Activated CD8-positive, alpha-beta memory T cell treated with anti-CD3 and anti-CD28 coated beads for 36 hours (primary cell): ENCODE results near the gene MKLN1. TPM values are rescaled to one million over a fixed set of nuclear protein-coding genes. Genes with fewer than 3 reads are reported as not detected.

ENCODE experiments used
- CTCF ChIA-PET: fragments of 350-600 bp; sonication (Branson Sonifier 250); formaldehyde crosslinking; loops from one replicate; lab custom pipeline; 2021; ENCODE audit warnings: antibody characterized with exemption; lab: Charles Lee
- POLR2A ChIA-PET: fragments of 350-600 bp; sonication (Branson Sonifier 250); formaldehyde crosslinking; loops from one replicate; lab custom pipeline; 2021; ENCODE audit warnings: antibody characterized with exemption; lab: Charles Lee
- total RNA-seq, 2 experiments: library from RNA; stranded (reverse); gene quantifications; one replicate each; pipeline ENCODE4 v1.2.3, GENCODE V29; 2021

Gene MKLN1
- total RNA-seq, 2 experiments from 2014 or later, result 31.3 to 33.6 TPM

- POLR2A ChIA-PET, result no interaction called here
- CTCF ChIA-PET, result interaction anchor here (1.1 kb wide), 1 partner anchor 225 kb away, joined by 4 read pairs; no protein-coding TSS in a partner anchor
Measured at GRCh38 chr7:131482800-131483199, 155.1 kb downstream of the MKLN1 start.

DNA sequence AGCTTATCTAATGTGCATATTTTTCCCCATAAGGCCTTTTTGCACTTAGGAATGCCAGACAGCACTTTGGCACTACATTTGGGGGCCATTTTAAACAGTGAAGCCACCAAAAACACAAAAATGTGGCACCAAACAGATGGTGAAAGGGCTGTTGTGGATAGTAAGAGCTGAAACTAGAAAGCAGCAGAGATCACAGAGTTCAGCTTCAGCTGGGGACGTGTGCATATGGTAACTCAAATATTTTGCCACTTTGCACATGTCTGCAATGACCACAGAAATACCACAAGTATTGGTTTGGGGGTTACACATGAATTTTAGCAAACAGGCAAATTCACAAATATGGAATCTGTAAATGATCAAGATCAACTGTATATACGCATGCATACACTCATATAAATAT, 155.9 kb downstream of the MKLN1 start:
- CTCF ChIA-PET, result no interaction called here
- POLR2A ChIA-PET, result no interaction called here

- POLR2A ChIA-PET, result no interaction called here
- CTCF ChIA-PET, result no interaction called here
Measured at GRCh38 chr7:131486346-131486745, 158.7 kb downstream of the MKLN1 start.

DNA sequence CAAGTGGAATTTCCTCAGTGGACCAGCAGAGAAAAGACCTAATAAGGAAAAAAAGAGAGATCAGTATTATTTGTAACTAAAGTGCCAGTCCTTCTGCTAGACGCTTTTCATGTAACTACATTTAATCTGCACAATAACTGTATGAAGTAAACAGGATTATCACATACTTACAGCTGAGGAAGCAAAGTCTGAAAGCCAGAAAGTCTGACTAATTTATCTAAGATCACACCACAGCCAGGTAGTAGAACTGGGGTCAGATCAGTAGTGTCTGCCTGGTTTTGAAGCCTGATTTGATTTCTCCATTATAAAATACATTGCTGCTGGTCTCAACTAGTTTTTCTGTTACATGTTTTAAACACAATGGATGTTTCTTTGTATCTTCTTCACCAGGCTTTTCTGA, 159.5 kb downstream of the MKLN1 start:
- POLR2A ChIA-PET, result no interaction called here
- CTCF ChIA-PET, result no interaction called here

GRCh38 chr7:131488361-131488760, 160.7 kb downstream of the MKLN1 start:
- POLR2A ChIA-PET, result no interaction called here
- CTCF ChIA-PET, result no interaction called here

DNA sequence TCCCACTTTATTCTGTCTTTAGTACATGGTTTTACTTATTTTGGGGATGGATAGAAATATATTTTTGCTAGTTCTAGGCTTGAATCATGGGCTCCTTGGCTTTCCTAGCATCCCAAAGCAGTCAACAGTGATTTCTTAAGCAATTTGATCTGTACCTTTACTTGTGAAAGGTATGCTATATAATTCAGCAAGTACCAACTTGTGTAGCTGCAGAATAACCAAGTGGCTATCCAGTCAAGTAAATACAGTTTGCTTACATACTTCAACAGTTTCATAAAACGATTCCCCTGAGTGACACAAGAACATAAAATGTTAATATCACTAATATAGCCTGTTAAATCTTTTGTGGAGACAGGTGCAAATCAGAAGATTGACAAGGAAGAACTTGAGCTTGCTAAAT, 161.5 kb downstream of the MKLN1 start:
- POLR2A ChIA-PET, result no interaction called here
- CTCF ChIA-PET, result no interaction called here

DNA sequence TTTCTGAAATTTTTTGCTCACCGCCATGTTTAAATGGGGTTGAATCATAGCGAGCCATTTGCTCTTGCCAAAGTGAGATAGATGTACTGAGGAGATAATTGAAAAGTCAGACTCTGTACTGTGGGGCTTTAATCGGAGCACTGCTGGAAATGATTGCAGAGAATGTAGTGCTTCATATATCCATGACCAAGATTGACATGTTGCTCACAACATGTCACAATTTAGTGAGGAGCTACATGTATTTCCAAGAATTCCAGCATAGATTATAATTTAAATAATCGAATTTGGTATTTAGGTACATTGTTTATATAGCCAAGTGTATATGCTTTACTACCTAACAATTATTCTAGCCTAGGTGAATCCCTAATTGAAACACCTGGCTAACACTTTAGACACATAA, 162.2 kb downstream of the MKLN1 start:
- ChIA-PET CTCF (no interaction called here), POLR2A (no interaction called here)

- ChIA-PET POLR2A (no interaction called here), CTCF (interaction anchor here (1.7 kb wide), 1 partner anchor 20 kb away, joined by 6 read pairs; no protein-coding TSS in a partner anchor)
Measured at GRCh38 chr7:131493081-131493480, 165.4 kb downstream of the MKLN1 start.

DNA sequence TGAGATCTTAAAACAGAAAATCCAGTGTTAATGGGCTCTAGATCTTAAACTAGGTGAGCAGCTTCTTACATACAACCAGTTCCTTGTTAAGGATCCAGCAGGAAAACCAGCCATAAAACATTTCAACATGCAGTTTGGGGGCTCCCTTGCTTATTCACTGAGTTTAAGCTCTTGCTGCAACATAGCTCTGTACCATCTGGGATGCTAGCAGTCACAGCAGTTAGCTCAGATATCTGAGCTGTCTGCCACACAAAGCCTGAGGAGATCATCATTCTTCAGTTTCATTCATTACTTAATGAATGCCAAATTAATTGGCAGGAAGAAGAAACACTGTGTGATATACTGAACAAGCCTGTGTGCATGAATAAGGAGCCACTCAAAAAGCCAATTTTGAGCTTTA, 165.9 kb downstream of the MKLN1 start:
- POLR2A ChIA-PET, result no interaction called here
- CTCF ChIA-PET, result interaction anchor here (1.7 kb wide), 1 partner anchor 20 kb away, joined by 6 read pairs; no protein-coding TSS in a partner anchor

GRCh38 chr7:131494182-131494581, 166.5 kb downstream of the MKLN1 start:
- CTCF ChIA-PET, result interaction anchor here (1.7 kb wide), 1 partner anchor 19 kb away, joined by 6 read pairs; no protein-coding TSS in a partner anchor
- POLR2A ChIA-PET, result no interaction called here

- ChIA-PET POLR2A (no interaction called here), CTCF (interaction anchor here (0.8 to 1.1 kb wide), 3 partner anchors 12 to 33 kb away, joined by 3 read pairs; no protein-coding TSS in a partner anchor)
Measured at GRCh38 chr7:131495669-131496498, 168.2 kb downstream of the MKLN1 start.

DNA sequence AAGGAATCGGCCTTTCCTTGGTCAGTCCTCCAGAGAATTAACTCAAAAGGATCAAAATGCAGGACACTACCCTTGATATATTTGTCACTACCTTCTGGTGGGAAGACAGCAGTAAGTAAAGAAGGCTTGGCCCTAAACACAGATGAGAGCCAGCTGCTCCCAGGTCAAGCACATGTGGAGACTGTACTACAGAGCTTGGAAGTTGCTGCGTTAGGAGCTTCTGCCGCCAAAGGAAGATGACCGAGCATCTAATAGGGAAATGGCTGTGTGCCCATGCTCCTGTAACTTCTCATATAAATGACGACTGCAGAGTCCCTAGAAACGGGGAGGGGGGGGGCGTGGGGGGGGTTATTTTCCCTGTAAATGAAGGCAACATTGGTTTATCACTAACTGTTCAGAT, 169.8 kb downstream of the MKLN1 start:
- POLR2A ChIA-PET, result no interaction called here
- CTCF ChIA-PET, result interaction anchor here (0.6 kb wide), 1 partner anchor 1487 kb away, joined by 3 read pairs; no protein-coding TSS in a partner anchor

DNA sequence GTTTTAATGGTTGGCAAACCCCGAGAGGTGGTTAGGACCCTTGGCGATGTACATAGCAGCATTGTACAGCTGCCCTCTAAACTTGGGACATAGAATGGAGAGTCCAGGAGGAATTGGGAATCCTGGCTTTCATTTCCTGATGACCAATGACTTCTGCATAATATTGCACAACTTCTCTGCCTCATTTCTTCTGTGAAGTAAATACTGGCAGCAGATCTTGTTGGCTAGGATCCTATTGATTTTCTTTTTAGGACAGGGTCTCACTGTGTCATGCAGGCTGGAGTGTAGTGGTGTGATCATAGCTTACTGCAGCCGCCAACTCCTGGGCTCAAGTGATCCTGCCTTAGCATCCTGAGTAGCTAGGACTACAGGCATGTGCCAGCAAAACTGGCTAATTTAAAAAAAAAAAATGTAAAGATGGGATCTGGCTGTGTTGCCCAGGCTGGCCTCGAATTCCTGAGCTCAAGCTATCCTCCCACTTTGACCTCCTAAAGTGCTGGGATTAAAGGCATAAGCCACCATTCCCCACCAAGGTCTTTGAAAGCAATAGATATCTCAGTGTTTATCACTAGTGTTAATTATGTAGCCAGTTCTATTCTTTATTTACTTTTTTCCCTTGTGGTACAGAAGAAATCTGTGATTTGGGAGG, 170.7 kb downstream of the MKLN1 start:
- CTCF ChIA-PET, result no interaction called here
- POLR2A ChIA-PET, result no interaction called here

- ChIA-PET POLR2A (no interaction called here), CTCF (interaction anchor here (0.5 kb wide), 1 partner anchor 62 kb away, joined by 3 read pairs; no protein-coding TSS in a partner anchor)
Measured at GRCh38 chr7:131499801-131500200, 172.1 kb downstream of the MKLN1 start.

DNA sequence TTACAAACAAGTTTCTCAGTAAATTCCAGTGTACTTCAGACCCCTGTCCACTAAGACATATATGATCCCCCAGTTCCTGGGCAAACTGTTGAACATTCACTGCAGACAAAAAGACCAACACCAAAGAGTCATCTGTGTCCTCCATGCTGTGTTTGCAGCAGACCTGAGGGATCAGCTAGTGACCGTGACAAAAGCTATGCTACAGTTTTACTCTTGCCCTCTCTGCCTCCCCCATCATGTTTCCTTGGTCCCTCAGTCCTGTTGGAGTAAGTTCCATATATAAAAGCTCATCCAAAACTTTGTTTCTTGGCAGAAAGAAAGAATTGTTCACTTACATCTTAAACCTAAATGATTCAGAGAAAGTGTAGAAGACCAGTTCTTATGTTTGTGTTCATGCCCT, 172.7 kb downstream of the MKLN1 start:
- ChIA-PET POLR2A (no interaction called here), CTCF (no interaction called here)

GRCh38 chr7:131501422-131501821, 173.7 kb downstream of the MKLN1 start:
- ChIA-PET POLR2A (no interaction called here), CTCF (interaction anchor here (0.6 to 1.4 kb wide), 2 partner anchors 12 to 430 kb away, joined by 4 to 6 read pairs; no protein-coding TSS in a partner anchor)

- POLR2A ChIA-PET, result no interaction called here
- CTCF ChIA-PET, result interaction anchor here (1.4 to 2.7 kb wide), 2 partner anchors 11 kb away, joined by 6 to 17 read pairs; no protein-coding TSS in a partner anchor
Measured at GRCh38 chr7:131501930-131502685, 174.4 kb downstream of the MKLN1 start.

GRCh38 chr7:131502810-131503508, 175.3 kb downstream of the MKLN1 start:
- CTCF ChIA-PET, result interaction anchor here (2.7 kb wide), 1 partner anchor 10 kb away, joined by 17 read pairs; no protein-coding TSS in a partner anchor

DNA sequence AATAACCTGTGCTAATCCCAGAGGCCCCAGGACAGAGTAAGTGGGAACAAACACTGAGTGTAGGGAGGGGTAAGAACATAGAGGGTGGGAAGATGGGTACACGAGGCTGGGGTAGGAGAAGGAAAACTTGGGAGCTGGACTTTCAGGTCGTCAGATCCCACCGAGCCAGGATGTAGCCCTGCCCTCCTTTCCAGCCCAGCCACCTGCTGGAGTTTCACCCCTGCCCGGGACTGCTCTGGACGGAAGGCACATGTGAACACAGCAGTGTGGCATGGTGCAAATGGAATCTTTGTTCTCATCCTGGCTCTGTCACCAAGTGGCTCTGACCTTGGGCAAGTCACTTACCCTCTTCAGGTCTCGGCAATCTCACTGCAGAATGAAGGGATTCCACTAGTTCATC, 176.0 kb downstream of the MKLN1 start:
- ChIA-PET CTCF (interaction anchor here (1.6 to 2.7 kb wide), 2 partner anchors 9 to 43 kb away, joined by 4 to 17 read pairs; no protein-coding TSS in a partner anchor), POLR2A (no interaction called here)

More at GRCh38 chr7:131502810-131503508, 175.3 kb downstream of the MKLN1 start:
- POLR2A ChIA-PET, result no interaction called here
